ENCODE results near the gene GHRHR.

The GHRHR gene

GRCh38 chr7:30929686-30930085, 34.1 kb upstream of the GHRHR start:
- DNase-seq: no peak

GRCh38 chr7:30930621-30931020, 33.1 kb upstream of the GHRHR start:
- no peak for DNase-seq

GRCh38 chr7:30931161-30931928, 32.4 kb upstream of the GHRHR start:
- DNase-seq: no peak

GRCh38 chr7:30931929-30932540, 31.7 kb upstream of the GHRHR start:
- no peak for DNase-seq

- no peak for DNase-seq
Measured at GRCh38 chr7:30932562-30932961, 31.2 kb upstream of the GHRHR start.

GRCh38 chr7:30933124-30933974, 30.4 kb upstream of the GHRHR start:
- DNase-seq: no peak

- DNase-seq: no peak
Measured at GRCh38 chr7:30934225-30934624, 29.5 kb upstream of the GHRHR start.

- DNase-seq: no peak
Measured at GRCh38 chr7:30934732-30935568, 28.8 kb upstream of the GHRHR start.

- no peak for DNase-seq
Measured at GRCh38 chr7:30935569-30935877, 28.2 kb upstream of the GHRHR start.

GRCh38 chr7:30936650-30937245, 27.0 kb upstream of the GHRHR start:
- DNase-seq: no peak

- DNase-seq: no peak
Measured at GRCh38 chr7:30937416-30937815, 26.3 kb upstream of the GHRHR start.

GRCh38 chr7:30938435-30939316, 25.1 kb upstream of the GHRHR start:
- peak; percentile 71 for DNase-seq

- DNase-seq: no peak
Measured at GRCh38 chr7:30941582-30942323, 22.0 kb upstream of the GHRHR start.

GRCh38 chr7:30950197-30950596, 13.6 kb upstream of the GHRHR start:
- DNase-seq: no peak

GRCh38 chr7:30954914-30955313, 8.8 kb upstream of the GHRHR start:
- DNase-seq: no peak

GRCh38 chr7:30956704-30957103, 7.0 kb upstream of the GHRHR start:
- DNase-seq: no peak

GRCh38 chr7:30965372-30965771, 1.6 kb downstream of the GHRHR start:
- DNase-seq: no peak

- DNase-seq: no peak
Measured at GRCh38 chr7:30965883-30966282, 2.1 kb downstream of the GHRHR start.

- no peak for DNase-seq
Measured at GRCh38 chr7:30968294-30968693, 4.5 kb downstream of the GHRHR start.

GRCh38 chr7:30968747-30969603, 5.2 kb downstream of the GHRHR start:
- no peak for DNase-seq

Data from CD4-positive, alpha-beta T cell treated with Interleukin-17A for 4 hours (primary cell).